ENCODE results near the gene LIMA1.
"Not testable (repeated sequence)": the region's sequence is repeated elsewhere in the genome, so short reads cannot be mapped to it uniquely, and the experiment has no call there.

Gene LIMA1

GRCh38 chr12:50185301-50185895 lies 97.9 kb downstream of the LIMA1 start:
- no peak for DNase-seq

- no peak for DNase-seq
Observed at GRCh38 chr12:50184261-50184660, 99.1 kb downstream of the LIMA1 start.

- no peak for DNase-seq
Observed at GRCh38 chr12:50182461-50182860, 100.9 kb downstream of the LIMA1 start.

GRCh38 chr12:50181691-50182090 lies 101.6 kb downstream of the LIMA1 start:
- no peak for DNase-seq

GRCh38 chr12:50175716-50176026 lies 107.6 kb downstream of the LIMA1 start:
- DNase-seq = no peak

- no peak for DNase-seq
Observed at GRCh38 chr12:50174971-50175715, 108.2 kb downstream of the LIMA1 start.

GRCh38 chr12:50167049-50167828 lies 116.1 kb downstream of the LIMA1 start, which contains the start of gene CERS5:
Gene CERS5, minus strand, starts transcription at chr12:50167369. Its CDS starts 72 bp downstream, at chr12:50167297.
- peak; percentile 96 for DNase-seq

GRCh38 chr12:50166799-50167048 lies 116.6 kb downstream of the LIMA1 start:
- no peak for DNase-seq

- no peak for DNase-seq
Observed at GRCh38 chr12:50164963-50165362, 118.4 kb downstream of the LIMA1 start.

GRCh38 chr12:50162230-50162629 lies 121.1 kb downstream of the LIMA1 start:
- DNase-seq = no peak

GRCh38 chr12:50160643-50161042 lies 122.7 kb downstream of the LIMA1 start:
- no peak for DNase-seq

GRCh38 chr12:50157259-50157658 lies 126.1 kb downstream of the LIMA1 start:
- no peak for DNase-seq

GRCh38 chr12:50156641-50157040 lies 126.7 kb downstream of the LIMA1 start:
- no peak for DNase-seq

- DNase-seq = not testable (repeated sequence)
Observed at GRCh38 chr12:50154947-50155346, 128.4 kb downstream of the LIMA1 start.

- no peak for DNase-seq
Observed at GRCh38 chr12:50151047-50151687, 132.2 kb downstream of the LIMA1 start.

GRCh38 chr12:50149311-50149710 lies 134.0 kb downstream of the LIMA1 start:
- DNase-seq = no peak

- DNase-seq = not testable (repeated sequence)
Observed at GRCh38 chr12:50148011-50148410, 135.3 kb downstream of the LIMA1 start.

- no peak for DNase-seq
Observed at GRCh38 chr12:50147281-50147680, 136.0 kb downstream of the LIMA1 start.

GRCh38 chr12:50145439-50145838 lies 137.9 kb downstream of the LIMA1 start:
- no peak for DNase-seq

- DNase-seq = no peak
Observed at GRCh38 chr12:50142993-50143392, 140.3 kb downstream of the LIMA1 start.

- DNase-seq = no peak
Observed at GRCh38 chr12:50132505-50133135, 150.7 kb downstream of the LIMA1 start.

GRCh38 chr12:50129290-50129689 lies 154.0 kb downstream of the LIMA1 start:
- DNase-seq = no peak

GRCh38 chr12:50127546-50127945 lies 155.8 kb downstream of the LIMA1 start:
- DNase-seq = no peak
